ENCODE data around the gene P4HA2. TPM values are rescaled to one million over a fixed set of nuclear protein-coding genes. Genes with fewer than 3 reads are reported as not detected.
A peak's percentile ranks its signal among the peaks of the same experiment; 100 is the strongest.

The P4HA2 gene
- total and polyA plus RNA-seq, 9 of the 15 experiments (the other 6 are each of a cell fraction or from before 2014, with no cell fraction given): 9.6 to 50.0 (median 12.7) TPM

GRCh38 chr5:132259069-132259851, 31.6 kb upstream of the P4HA2 start:
- peak; percentile 54 to 69 (median 58) for DNase-seq (ENCODE audit: extremely low read depth in 1 of 4, low spot score in 3 of 4)
- peak overlapping the region; percentile 63 for H3K4me3 ChIP-seq
- 40% methylated on average over 20 of the region's 24 CpGs for WGBS (ENCODE audit: insufficient coverage, low coverage, missing lambda C conversion rate)
- TF ChIP-seq ATF6 (CRISPR knock-in tag; IDR thresholded peaks at IDR 0.05) (no peak), POLR2AphosphoS5 (IDR thresholded peaks at IDR 0.05; ENCODE audit: control insufficient read depth, insufficient read depth, low read depth, low read length) (no peak), NR0B1 (IDR thresholded peaks at IDR 0.05; ENCODE audit: partially characterized antibody) (no peak), SAFB2 (IDR thresholded peaks at IDR 0.05; ENCODE audit: borderline replicate concordance, low read depth, low read length, severe bottlenecking) (no peak), PHF8 (IDR thresholded peaks at IDR 0.05; ENCODE audit: borderline replicate concordance, low read length) (peak; percentile 3; the same call in 1 of the 2 replicates), IRF2 (CRISPR knock-in tag; IDR thresholded peaks at IDR 0.05) (no peak), CSDE1 (IDR thresholded peaks at IDR 0.05) (no peak), GTF2F1 (IDR thresholded peaks at IDR 0.05; ENCODE audit: low read depth, low read length) (no peak), FOXA1 (IDR thresholded peaks at IDR 0.05; ENCODE audit: borderline replicate concordance) (no peak), E2F3 (CRISPR knock-in tag; IDR thresholded peaks at IDR 0.05) (no peak), E2F8 (IDR thresholded peaks at IDR 0.05; ENCODE audit: low read depth, partially characterized antibody) (no peak), CREB3L1 (IDR thresholded peaks at IDR 0.05; ENCODE audit: borderline replicate concordance, low read depth) (no peak)

More at GRCh38 chr5:132259069-132259851, 31.6 kb upstream of the P4HA2 start:
- H4K20me1 ChIP-seq (replicated peaks; ENCODE audit: control insufficient read depth, insufficient read depth, low read length): 0 out of 2 replicates have a peak, but pooled peaks cover 4% of the 10 kb centered on the region
- no peaks in the 10 kb centered on the region for H3K27me3 ChIP-seq (ENCODE audit: control insufficient read depth in 2 of 2, insufficient read depth in 2 of 2, low read length in 2 of 2)
- peak overlapping the region; percentile 72 to 93 for H3K9ac ChIP-seq (ENCODE audit: insufficient read depth in 1 of 2, low read depth in 2 of 2, low read length in 2 of 2)
- BruUV-seq (replicated peaks): no TSS peak
- no peaks in the 10 kb centered on the region; the same call in 1 of the 2 replicates for H3K9me3 ChIP-seq (replicated peaks; ENCODE audit: control insufficient read depth, insufficient read depth, low read depth, low read length)
- ATAC-seq: peak; percentile 58
- peaks cover 36% of the 10 kb centered on the region for H3K79me2 ChIP-seq (ENCODE audit: control insufficient read depth, insufficient read depth, low read length)
- POLR2A ChIA-PET: interaction anchor here (0.7 to 1.7 kb wide), 9 partner anchors 8 to 175 kb away, joined by 3 to 5 read pairs (median 3); no protein-coding TSS in a partner anchor
- H2AFZ ChIP-seq (ENCODE audit: low read depth, low read length): peak overlapping the region; percentile 43
- H3K36me3 ChIP-seq (ENCODE audit: control insufficient read depth, insufficient read depth, low read length): peaks cover 19% of the 10 kb centered on the region; the same call in 2 of the 3 replicates
- H3K4me1 ChIP-seq (replicated peaks in 1 of 2; ENCODE audit: control insufficient read depth in 2 of 2, insufficient read depth in 2 of 2, low read length in 2 of 2): peaks cover 41 to 63% of the 10 kb centered on the region in 2 experiments
- peak; percentile 72 for FAIRE-seq
- H3K4me2 ChIP-seq (ENCODE audit: insufficient read depth, low read length): peak overlapping the region; percentile 74
- intact Hi-C loops (cut with micrococcal nuclease) (no loop called here), in situ Hi-C loops (cut with MboI) (no loop called here)
- CTCF ChIA-PET (ENCODE audit: low intra/inter-chr PET ratio): no interaction called here
- H3K27ac ChIP-seq (ENCODE audit: extremely low read depth, low read depth, low read length): peak overlapping the region; percentile 74; the same call in 2 of the 3 replicates
- H3K9me1 ChIP-seq (ENCODE audit: control insufficient read depth, insufficient read depth, low read length): no peaks in the 10 kb centered on the region

Measured in K562 (cell line).